ENCODE data around the gene OPCML.

DNA sequence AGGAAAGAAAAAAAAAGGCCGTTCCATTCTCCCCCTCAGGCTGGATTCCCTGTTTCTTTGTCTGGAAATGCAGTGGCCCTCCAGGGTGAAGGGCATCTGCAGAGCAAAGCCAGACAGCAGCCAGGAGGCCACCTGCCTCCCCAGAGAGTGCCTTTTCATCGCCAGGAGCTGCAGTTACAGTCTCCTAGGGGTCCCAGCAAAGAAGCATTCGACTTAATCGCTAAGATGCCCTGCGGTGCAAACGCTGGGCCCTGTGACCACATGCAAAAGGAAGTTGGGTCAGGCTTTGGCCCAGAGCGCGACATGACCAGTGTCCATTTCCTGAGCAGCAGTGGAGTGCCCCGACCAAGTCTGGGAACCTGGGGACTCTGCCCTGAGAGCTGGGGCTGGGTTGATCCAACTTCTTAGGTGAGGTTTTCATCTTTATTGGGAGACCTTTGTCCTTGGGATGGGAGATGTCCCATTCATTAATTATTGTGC lies 304.6 kb downstream of the OPCML start:
- TF ChIP-seq CTCF (conservative IDR thresholded peaks at IDR 0.05; ENCODE audit: low read length) = no peak
- TF ChIP-seq EZH2phosphoT487 (IDR thresholded peaks at IDR 0.05; ENCODE audit: borderline replicate concordance) = no peak
